SK-N-SH (cell line): Measurements from ENCODE around the gene PLD3. TPM values are rescaled to one million over a fixed set of nuclear protein-coding genes. Genes with fewer than 3 reads are reported as not detected.

Experiments
- CTCF ChIA-PET: fragments of 300-600, 350-600 bp; formaldehyde crosslinking; extraction: SDS; loops from one replicate; lab custom pipeline; 2021; lab: Yijun Ruan, JAX
- POLR2A ChIA-PET: fragments of 350-600 bp; sonication (Branson Sonifier 250); formaldehyde crosslinking; extraction: SDS; loops from one replicate; lab custom pipeline; 2020; ENCODE audit warnings: antibody characterized with exemption, inconsistent platforms; lab: Yijun Ruan, JAX
- DNase-seq: peaks from one replicate; pipeline ENCODE4 v3.0.0; 2012
- H2AFZ ChIP-seq: fragments of 200-600 bp; sonication (generic); 2 replicates; pipeline ENCODE4 v1.8.1; 2016; ENCODE audit warnings: antibody characterized with exemption, mild to moderate bottlenecking, low read depth
- H3F3A ChIP-seq: fragments of 200-600 bp; sonication (generic); replicated peaks from 2 replicates; pipeline ENCODE3; 2016; ENCODE audit warnings: antibody characterized with exemption, mild to moderate bottlenecking; ENCODE audit not compliant: insufficient read depth
- H3K27ac ChIP-seq, 2 experiments: fragments of 200-500 bp in 1 of 2; fragments of 200-600 bp in 1 of 2; sonication (Bioruptor generic) in 1 of 2; sonication (generic), shearing (Covaris generic) in 1 of 2; 2 replicates each; pipeline versions ENCODE4 v1.5.1 to v1.6.1; 2014 to 2016; ENCODE audit warnings: low read depth in 2 of 2, inconsistent platforms in 1 of 2, low read length in 1 of 2, mild to moderate bottlenecking in 1 of 2, mixed read lengths in 1 of 2
- H3K27me3 ChIP-seq: fragments of 200-600 bp; sonication (generic), shearing (Covaris generic); 2 replicates; pipeline ENCODE4 v1.6.1; 2016; ENCODE audit warnings: mixed run types; ENCODE audit not compliant: insufficient read depth
- H3K36me3 ChIP-seq, 2 experiments: fragments of 200-500 bp in 1 of 2; fragments of 200-600 bp in 1 of 2; sonication (Bioruptor generic) in 1 of 2; sonication (generic) in 1 of 2; replicated peaks in 1 of 2; 2 replicates each; pipeline versions ENCODE3 to v1.5.1; 2014 to 2016; ENCODE audit warnings: low read length in 1 of 2, mild to moderate bottlenecking in 1 of 2; ENCODE audit not compliant: insufficient read depth in 2 of 2, control insufficient read depth in 1 of 2
- H3K4me1 ChIP-seq, 2 experiments: fragments of 200-500 bp in 1 of 2; fragments of 200-600 bp in 1 of 2; sonication (Bioruptor generic) in 1 of 2; sonication (generic), shearing (Covaris generic) in 1 of 2; 2 replicates each; pipeline versions ENCODE4 v1.5.1 to v1.6.1; 2014 to 2016; ENCODE audit warnings: low read depth in 1 of 2, low read length in 1 of 2, mixed run types in 1 of 2; ENCODE audit not compliant: insufficient read depth in 2 of 2, control insufficient read depth in 1 of 2
- H3K4me2 ChIP-seq: fragments of 200-600 bp; sonication (generic), shearing (Covaris generic); 2 replicates; pipeline ENCODE4 v1.6.1; 2017; ENCODE audit warnings: mixed run types
- H3K4me3 ChIP-seq, 2 experiments: fragments of 200-500 bp in 1 of 2; fragments of 200-600 bp in 1 of 2; sonication (Bioruptor generic) in 1 of 2; sonication (generic), shearing (Covaris generic) in 1 of 2; 2 replicates each; pipeline versions ENCODE4 v1.5.1 to v1.8.1; 2014 to 2016; ENCODE audit warnings: low read depth in 2 of 2, inconsistent platforms in 1 of 2, low read length in 1 of 2, mild to moderate bottlenecking in 1 of 2, mixed read lengths in 1 of 2, moderate library complexity in 1 of 2
- H3K79me2 ChIP-seq: fragments of 200-600 bp; sonication (generic); 2 replicates; pipeline ENCODE4 v1.8.1; 2017; ENCODE audit warnings: mild to moderate bottlenecking; ENCODE audit not compliant: insufficient read depth
- H3K9ac ChIP-seq: fragments of 200-600 bp; sonication (generic); 2 replicates; pipeline ENCODE4 v1.6.1; 2017; ENCODE audit warnings: mixed run types
- H3K9me2 ChIP-seq: fragments of 200-600 bp; sonication (generic); 2 replicates; pipeline ENCODE4 v1.6.1; 2017; ENCODE audit warnings: mixed run types
- H3K9me3 ChIP-seq: fragments of 200-600 bp; sonication (generic); 2 replicates; pipeline ENCODE4 v1.6.1; 2017; ENCODE audit warnings: mixed run types, mild to moderate bottlenecking, moderate library complexity
- H4K20me1 ChIP-seq: fragments of 200-600 bp; sonication (generic); 2 replicates; pipeline ENCODE4 v1.6.1; 2017; ENCODE audit warnings: mild to moderate bottlenecking, mixed run types; ENCODE audit not compliant: insufficient read depth
- FOXJ3 ChIP-seq: sonication (generic); formaldehyde crosslinking; IDR thresholded peaks from 2 replicates; pipeline ENCODE4 v1.5.1; 2020; ENCODE audit warnings: mild to moderate bottlenecking, missing genetic modification reagents
- GABPA ChIP-seq: IDR thresholded peaks from 2 replicates; pipeline ENCODE4 v1.4.0; 2012; ENCODE audit warnings: low read depth, mild to moderate bottlenecking
- GATA2 ChIP-seq: sonication (generic); formaldehyde crosslinking; IDR thresholded peaks from 2 replicates; pipeline ENCODE4 v1.5.0; 2020; ENCODE audit warnings: mild to moderate bottlenecking, missing genetic modification reagents
- IRF3 ChIP-seq: fragments of 150-350 bp; IDR thresholded peaks from 2 replicates; pipeline ENCODE4 v1.6.1; 2016; ENCODE audit warnings: mild to moderate bottlenecking, low read depth, low read length
- NFIC ChIP-seq: IDR thresholded peaks from 2 replicates; pipeline ENCODE4 v1.4.0; 2012; ENCODE audit warnings: borderline replicate concordance
- NRF1 ChIP-seq: IDR thresholded peaks from 2 replicates; pipeline ENCODE4 v1.6.1; 2012; ENCODE audit warnings: low read depth, mild to moderate bottlenecking, low read length
- RFX5 ChIP-seq: IDR thresholded peaks from 2 replicates; pipeline ENCODE4 v1.6.1; 2012; ENCODE audit warnings: mild to moderate bottlenecking, improper control_type of control experiment, low read length
- RXRA ChIP-seq: IDR thresholded peaks from 2 replicates; pipeline ENCODE4 v1.4.0; 2012; ENCODE audit warnings: low read depth, mild to moderate bottlenecking, borderline replicate concordance
- SIN3A ChIP-seq: IDR thresholded peaks from 2 replicates; pipeline ENCODE4 v1.6.1; 2012; ENCODE audit warnings: low read depth, mild to moderate bottlenecking, low read length, moderate library complexity, borderline replicate concordance
- USF1 ChIP-seq: IDR thresholded peaks from 2 replicates; pipeline ENCODE4 v1.4.0; 2012; ENCODE audit warnings: low read depth, borderline replicate concordance
- USF2 ChIP-seq: fragments of 150-350 bp; IDR thresholded peaks from 2 replicates; pipeline ENCODE4 v1.6.1; 2017; ENCODE audit warnings: antibody characterized with exemption, low read length, low read depth, borderline replicate concordance
- ZBTB33 ChIP-seq: IDR thresholded peaks from 2 replicates; pipeline ENCODE4 v1.4.0; 2012; ENCODE audit warnings: low read depth, borderline replicate concordance
- WGBS: methylation state at CpG from one replicate; pipeline ENCODE4 v1.1.6; 2017; ENCODE audit warnings: low lambda C conversion rate; 5-methylcytosine and 5-hydroxymethylcytosine counted together
- polyA plus RNA-seq, 3 experiments: library from polyadenylated mRNA; depleted of rRNA; stranded (reverse); fragments of >200 nt; gene quantifications; 2 replicates each; pipeline ENCODE4 v1.2.3, GENCODE V29; 2012

PLD3 gene
- polyA plus RNA-seq, 1 of the 3 experiments (the other 2 are of a cell fraction), result 511 TPM

GRCh38 chr19:40355975-40356680 is 7.6 kb downstream of the PLD3 start:
- no peak for DNase-seq
- no peaks in the 10 kb centered on the region for H3K9me3 ChIP-seq
- TF ChIP-seq GABPA, result no peak
- no peak for TF ChIP-seq IRF3
- TF ChIP-seq ZBTB33, result no peak
- TF ChIP-seq RXRA, result no peak
- TF ChIP-seq NFIC, result no peak
- no peak for TF ChIP-seq USF2
- TF ChIP-seq GATA2 (CRISPR knock-in tag), result no peak
- no peak for TF ChIP-seq RFX5
- TF ChIP-seq FOXJ3 (CRISPR knock-in tag), result no peak
- TF ChIP-seq, all 33 proteins: peak for 0
- peaks cover 3% of the 10 kb centered on the region for H3K79me2 ChIP-seq
- H3K4me2 ChIP-seq, result no peak overlapping the region
- H3K36me3 ChIP-seq, result no peaks in the 10 kb centered on the region
- no peaks in the 10 kb centered on the region for H3K9me2 ChIP-seq
- H3K9ac ChIP-seq, result no peak overlapping the region
- H3K27me3 ChIP-seq, result no peaks in the 10 kb centered on the region
- ChIA-PET POLR2A (no interaction called here), CTCF (no interaction called here)
- H4K20me1 ChIP-seq, result no peaks in the 10 kb centered on the region
- H3K4me1 ChIP-seq, result no peaks in the 10 kb centered on the region; a peak in 1 of 4 replicates
- H3F3A ChIP-seq, result no peaks in the 10 kb centered on the region
- no peak overlapping the region for H2AFZ ChIP-seq
- H3K4me3 ChIP-seq, result no peak overlapping the region
- no peak overlapping the region for H3K27ac ChIP-seq
- 89% methylated on average over 9 of the region's 9 CpGs for WGBS

GRCh38 chr19:40356681-40357595 is 8.4 kb downstream of the PLD3 start:
- H3K27ac ChIP-seq, result no peak overlapping the region

More at GRCh38 chr19:40356681-40357595, 8.4 kb downstream of the PLD3 start:
- Histone ChIP-seq H3K9me3 (no peaks in the 10 kb centered on the region), H3F3A (no peaks in the 10 kb centered on the region), H3K4me2 (no peak overlapping the region), H3K36me3 (no peaks in the 10 kb centered on the region), H3K9ac (no peak overlapping the region), H3K4me3 (no peak overlapping the region), H2AFZ (no peak overlapping the region), H4K20me1 (no peaks in the 10 kb centered on the region), H3K27me3 (no peaks in the 10 kb centered on the region), H3K79me2 (peaks cover 3% of the 10 kb centered on the region), H3K4me1 (no peaks in the 10 kb centered on the region; a peak in 1 of 4 replicates), H3K9me2 (no peaks in the 10 kb centered on the region)
- ChIA-PET POLR2A (interaction anchor here (1.0 kb wide), 1 partner anchor 9 kb away, joined by 3 read pairs; no protein-coding TSS in a partner anchor), CTCF (no interaction called here)
- DNase-seq, result no peak
- 89% methylated on average over 6 of the region's 6 CpGs for WGBS
- TF ChIP-seq USF1, result no peak
- TF ChIP-seq ZBTB33, result no peak
- no peak for TF ChIP-seq SIN3A
- no peak for TF ChIP-seq NRF1
